Measurements from ENCODE around the gene CYP51A1.
A peak's percentile ranks its signal among the peaks of the same experiment; 100 is the strongest.
"Not testable (repeated sequence)": the region's sequence is repeated elsewhere in the genome, so short reads cannot be mapped to it uniquely, and the experiment has no call there.

The CYP51A1 gene

DNA sequence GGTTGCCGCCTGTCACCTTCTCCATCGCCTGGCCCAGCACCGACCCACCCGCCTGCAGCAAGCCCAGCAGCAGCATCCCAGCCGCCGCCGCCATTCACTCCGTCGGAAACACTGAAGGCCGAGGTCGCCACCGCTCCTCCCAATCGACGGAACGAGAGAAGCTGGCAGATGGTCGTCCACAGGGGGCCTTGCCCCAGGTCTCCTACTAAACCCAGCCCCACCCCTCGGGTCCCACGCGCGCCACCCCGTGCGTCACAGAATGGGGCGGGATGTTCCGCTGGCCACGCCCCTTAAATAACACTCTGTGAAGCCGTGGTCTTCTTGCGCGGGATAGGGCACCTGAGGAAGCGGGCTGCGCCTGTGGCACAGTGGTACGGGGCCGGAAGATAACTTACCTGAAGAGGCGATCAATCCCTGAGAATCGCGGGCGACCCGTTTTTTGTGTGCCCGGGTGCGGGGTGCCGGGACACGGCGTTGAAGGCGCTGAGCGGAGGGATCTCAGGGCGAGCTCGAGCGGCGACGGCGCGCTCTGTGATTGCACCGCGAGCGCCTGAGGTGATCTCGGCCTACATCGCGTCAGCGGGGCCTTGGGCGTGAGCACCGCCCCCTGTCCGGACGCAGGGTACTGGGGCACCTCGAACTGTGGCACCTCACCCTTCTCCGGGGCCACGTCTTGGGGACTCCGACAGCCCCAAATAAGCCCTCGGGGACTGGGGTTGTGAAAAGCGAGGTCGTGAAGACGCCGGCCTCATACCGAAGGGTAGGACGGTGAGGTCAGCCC, at the start of gene CYP51A1:
TSS of gene CYP51A1 (minus strand) at position 207 of the 781 bp plus-strand sequence. CDS start at position 94, 113 bp downstream.
- peak; percentile 90 to 92 for DNase-seq (ENCODE audit: low read depth in 2 of 2)

DNA sequence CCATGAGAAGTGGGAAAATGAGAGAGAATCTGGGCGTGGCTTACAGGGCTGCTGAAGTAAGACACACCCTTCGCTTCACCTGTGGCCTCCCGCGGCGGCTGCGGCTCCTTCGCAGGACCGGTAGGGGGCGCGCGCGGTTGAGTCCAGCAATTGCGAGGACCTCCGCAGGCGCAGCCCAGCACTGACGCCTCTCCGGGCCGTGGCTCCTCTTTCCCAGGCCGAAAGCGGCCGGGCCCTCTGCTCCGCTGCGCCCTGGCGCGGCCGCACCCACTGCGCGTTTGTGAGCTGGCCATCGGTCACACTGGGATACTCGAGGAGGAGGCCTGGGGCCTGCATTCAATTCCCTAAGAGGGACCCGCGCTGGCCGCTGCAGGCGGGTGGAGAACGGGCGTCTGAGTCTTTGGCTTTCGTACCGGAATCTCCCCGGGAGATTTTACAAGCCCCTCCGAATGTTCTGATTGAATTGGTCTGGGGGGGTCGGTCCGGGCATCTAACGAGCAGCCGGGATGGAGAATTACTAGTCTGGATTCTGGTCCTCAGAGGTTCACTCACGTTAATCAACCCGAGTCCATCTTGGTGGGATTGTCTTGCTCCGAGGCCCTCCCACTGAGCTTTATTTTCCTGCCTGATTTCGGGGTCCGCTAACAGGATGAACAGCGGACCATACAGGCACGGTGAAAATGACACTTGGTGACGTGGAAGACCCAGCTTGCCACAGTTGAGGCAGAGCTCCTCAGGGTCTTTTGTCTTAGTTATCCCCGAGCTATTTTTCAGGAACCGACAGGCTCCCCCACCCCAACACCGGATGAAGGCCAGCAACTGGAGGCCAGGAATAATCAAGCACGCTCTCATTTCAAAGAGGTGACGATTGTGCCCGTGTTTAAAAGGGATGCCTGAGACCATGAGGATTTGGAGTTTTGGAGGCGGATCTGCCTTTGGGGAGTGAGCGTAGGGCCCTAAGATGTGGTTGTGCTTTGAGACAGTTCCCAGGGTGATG, 44.9 kb upstream of the CYP51A1 start, which contains the start of gene LRRD1:
TSS of gene LRRD1 (minus strand) at position 215 of the 997 bp plus-strand sequence. CDS start 13,940 bp downstream, outside the sequence.
- peak; percentile 87 to 89 for DNase-seq (ENCODE audit: low read depth in 2 of 2)

DNA sequence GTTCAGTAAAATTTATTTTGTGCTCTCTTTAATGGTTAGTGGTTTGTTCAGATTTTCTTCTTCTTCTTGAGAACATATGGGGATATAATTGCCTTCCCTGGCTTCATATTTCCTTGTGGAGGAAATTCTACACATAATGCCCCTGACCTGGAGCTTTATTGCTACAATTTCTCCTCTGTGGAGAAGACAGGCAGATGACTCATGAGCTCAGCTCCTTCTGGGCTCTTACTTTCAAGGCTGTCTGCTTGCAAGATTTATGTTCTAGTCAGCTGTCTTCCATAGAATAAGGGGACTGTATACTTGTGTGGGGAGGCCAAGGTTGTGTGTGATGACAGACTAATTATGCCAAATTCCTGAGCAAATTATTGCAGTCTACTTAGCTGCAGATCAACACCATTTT, 43.1 kb upstream of the CYP51A1 start:
- DNase-seq (ENCODE audit: low read depth in 2 of 2): no peak

DNA sequence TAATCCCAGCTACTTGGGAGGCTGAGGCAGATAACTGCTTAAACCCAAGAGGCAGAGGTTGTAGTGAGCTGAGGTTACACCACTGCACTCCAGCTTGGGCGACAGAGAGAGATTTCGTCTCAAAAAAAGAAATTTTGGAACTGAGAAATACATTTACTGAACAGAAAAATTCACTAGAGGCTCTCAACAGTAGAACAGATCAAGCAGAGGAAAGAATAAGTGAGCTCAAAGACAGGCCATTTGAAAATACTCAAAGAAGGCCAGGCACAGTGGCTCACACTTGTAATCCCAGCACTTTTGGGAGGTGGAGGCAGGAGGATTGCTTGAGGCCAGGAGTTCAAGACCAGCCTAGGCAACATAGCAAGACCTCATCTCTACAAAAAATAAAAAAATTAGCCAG, 35.3 kb upstream of the CYP51A1 start:
- DNase-seq (ENCODE audit: low read depth in 2 of 2): not testable (repeated sequence)

DNA sequence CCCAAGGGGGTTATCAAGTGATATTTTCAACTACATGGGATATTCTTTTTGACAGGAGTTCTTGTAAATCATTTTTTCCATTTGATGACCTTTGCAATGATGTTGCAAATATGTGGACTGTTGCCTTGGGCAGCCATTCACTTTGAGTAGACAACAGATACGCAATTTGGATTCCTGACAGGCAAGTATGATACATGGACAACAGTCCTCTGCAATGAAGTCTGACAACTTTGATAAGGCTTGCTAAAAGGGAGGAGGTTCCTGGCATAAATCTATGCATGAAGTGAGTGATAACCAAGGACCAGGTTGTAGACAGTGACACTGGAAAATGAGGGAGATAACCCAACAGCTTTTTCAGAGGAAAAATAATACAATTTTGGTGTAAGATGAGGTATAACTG, 27.0 kb upstream of the CYP51A1 start:
- no peak for DNase-seq (ENCODE audit: low read depth in 2 of 2)

DNA sequence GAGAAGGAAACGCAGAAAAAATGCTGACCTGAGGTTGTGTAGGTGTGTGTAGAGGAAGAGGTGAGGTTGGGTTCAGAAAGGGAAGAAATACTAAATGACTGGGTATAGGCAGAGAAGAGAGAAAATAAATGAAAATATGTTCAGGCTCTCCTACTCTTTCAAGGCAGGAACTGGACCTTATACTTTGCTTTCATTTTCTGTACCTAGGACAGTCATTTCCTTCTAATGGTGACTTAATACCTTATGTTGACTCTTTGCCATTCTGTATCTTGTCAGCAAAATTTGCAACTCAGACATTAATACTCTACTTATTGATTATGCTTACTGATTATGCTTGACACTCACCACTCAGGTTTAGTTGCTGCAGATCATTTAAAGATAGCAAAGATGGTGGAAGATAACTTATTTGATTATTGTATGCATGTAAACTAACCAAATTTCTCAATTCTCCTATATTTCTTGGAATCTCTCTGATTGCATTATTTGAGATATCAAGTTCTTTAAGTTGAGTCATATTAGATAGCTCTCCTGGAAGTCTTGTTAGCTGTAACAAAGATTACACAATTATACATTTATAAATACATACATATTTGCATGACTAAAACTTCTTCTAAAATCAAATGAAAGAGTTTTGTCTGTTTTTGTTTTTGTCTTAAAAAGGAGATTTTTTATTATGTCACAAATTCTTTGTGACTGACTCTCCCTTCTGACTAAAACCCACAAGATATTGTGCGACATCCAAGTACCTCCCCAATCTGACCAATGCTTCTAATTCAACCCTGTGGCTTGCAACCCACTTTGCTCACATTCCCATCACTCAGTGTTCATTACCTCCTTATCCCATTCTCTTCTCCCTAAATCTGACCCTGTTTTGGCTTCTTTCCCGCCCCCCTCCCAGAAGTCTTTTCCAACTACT, 24.6 kb upstream of the CYP51A1 start:
- DNase-seq (ENCODE audit: low read depth in 2 of 2): no peak

DNA sequence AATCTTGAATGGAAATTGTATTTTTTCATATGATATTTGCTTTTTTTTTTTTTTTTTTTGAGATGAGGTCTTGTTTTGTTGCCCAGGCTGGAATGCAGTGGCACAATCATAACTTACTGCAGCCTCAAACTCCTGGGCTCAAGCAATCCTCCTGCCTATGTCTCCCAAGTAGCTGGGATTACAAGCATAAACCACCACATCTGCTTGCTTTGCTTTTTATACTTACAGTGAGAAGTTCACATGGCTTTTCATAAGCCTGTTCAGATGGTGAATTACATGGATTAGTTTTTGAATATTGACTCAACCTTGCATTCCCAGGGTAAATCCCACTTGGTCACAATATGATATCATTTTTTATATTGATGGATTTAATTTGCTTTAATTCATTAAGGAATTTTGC, 22.7 kb upstream of the CYP51A1 start:
- no peak for DNase-seq (ENCODE audit: low read depth in 2 of 2)

DNA sequence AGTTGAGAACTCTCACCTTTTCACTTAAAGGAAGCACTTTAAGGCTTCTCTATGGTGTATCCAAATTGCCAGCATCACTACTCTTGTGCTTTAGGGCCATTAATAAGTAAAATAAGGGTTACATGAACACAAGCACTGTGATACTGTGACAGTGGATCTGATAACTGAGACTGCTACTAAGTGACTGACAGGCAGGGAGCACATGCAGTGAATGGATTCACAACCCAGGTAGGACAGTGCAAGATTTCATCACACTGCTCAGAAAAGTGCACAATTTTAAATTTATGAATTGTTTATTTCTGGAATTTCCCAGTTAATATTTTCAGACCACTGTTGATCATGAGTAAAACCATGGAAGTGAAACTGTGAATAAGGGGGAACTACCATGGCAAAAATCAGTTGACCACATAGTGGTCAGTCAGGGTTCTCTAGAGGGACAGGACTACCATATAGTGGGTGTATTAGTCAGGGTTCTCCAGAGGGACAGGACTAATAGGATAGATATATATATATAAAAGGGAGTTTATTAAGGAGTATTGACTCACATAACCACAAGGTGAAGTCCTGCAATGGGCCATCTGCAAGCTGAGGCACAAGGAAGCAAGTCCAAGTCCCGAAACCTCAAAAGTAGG, 20.9 kb upstream of the CYP51A1 start:
- DNase-seq (ENCODE audit: low read depth in 2 of 2): no peak

DNA sequence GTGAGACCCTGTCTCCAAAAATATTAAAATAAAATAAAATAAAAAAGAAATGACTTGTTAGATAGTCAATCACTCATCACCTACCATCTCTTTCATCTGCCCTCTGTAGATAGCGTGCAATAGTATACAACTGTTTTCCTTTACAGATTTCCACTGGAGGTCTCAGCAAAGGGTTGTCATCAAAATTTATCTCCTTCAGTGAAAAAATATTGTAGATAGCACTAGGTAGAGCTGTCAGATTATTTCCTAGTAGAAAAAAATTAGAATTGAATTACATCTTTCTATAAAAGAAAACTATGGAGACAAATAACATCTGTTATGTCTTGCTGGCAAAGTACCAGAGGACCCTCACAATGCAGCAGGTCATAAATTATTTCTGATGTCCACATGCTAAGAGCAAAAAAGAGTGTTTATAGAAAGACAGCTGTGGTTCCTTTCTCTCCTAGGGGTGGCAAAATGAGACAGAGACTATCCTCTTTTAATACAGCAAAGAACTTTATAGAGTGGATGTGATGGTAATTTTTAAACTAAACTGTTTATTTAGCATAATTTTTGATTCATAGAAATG, 16.3 kb upstream of the CYP51A1 start:
- no peak for DNase-seq (ENCODE audit: low read depth in 2 of 2)

DNA sequence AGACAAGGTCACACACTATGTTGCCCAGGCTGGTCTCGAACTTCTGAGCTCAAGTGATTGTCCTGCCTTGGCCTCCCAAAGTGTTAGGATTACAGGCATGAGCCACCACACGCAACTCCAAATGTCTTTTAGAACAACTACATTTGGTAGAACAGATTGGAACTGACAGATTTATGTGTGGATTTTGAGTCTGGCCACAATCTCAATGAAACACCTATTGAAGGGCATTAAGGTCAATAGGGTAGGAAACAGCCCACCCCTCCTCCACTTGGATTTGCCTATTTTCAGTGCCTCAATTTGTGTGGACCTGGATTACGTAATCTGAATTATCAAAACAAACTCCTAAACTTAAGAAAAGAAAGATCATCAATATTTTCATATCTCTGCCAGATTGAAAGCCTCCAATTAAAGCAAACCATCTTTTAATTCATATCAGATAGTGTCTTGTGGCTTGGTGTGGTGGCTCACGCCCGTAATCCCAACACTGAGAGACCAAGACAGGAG, 15.5 kb upstream of the CYP51A1 start:
- no peak for DNase-seq (ENCODE audit: low read depth in 2 of 2)

DNA sequence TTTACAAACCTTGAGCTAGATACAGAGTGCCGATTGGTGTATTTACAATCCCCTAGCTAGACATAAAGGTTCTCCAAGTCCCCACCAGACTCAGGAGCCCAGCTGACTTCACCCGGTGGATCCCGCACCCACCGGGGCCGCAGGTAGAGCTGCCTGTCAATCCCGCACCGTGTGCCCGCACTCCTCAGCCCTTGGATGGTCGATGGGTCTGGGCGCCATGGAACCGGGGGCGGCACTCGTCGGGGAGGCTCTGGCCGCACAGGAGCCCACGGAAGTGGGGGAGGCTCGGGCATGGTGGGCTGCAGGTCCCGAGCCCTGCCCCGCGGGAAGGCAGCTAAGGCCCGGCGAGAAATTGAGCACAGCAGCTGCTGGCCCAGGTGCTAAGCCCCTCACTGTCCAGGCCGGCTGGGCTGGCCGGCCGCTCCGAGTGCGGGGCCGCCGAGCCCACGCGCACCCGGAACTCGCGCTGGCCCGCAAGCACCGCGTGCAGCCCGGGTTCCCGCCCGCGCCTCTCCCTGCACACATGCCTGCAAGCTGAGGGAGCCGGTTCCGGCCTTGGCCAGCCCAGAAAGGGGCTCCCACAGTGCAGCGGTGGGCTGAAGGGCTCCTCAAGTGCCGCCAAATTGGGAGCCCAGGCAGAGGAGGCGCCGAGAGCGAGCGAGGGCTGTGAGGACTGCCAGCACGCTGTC, 9.1 kb upstream of the CYP51A1 start:
- DNase-seq (ENCODE audit: low read depth in 2 of 2): not testable (repeated sequence)

DNA sequence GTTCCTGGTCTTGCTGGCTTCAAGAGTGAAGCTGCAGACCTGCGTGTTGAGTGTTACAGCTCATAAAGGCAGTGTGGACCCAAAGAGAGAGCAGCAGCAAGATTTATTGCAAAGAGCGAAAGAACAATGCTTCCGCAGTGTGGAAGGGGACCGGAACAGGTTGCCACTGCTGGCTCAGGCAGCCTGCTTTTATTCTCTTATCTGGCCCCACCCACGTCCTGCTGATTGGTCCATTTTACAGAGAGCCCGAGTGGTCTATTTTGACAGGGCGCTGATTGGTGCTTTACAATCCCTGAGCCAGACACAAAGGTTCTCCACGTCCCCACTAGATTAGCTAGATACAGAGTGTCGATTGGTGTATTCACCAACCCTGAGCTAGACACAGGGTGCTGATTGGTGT, 8.5 kb upstream of the CYP51A1 start:
- DNase-seq (ENCODE audit: low read depth in 2 of 2): not testable (repeated sequence)

DNA sequence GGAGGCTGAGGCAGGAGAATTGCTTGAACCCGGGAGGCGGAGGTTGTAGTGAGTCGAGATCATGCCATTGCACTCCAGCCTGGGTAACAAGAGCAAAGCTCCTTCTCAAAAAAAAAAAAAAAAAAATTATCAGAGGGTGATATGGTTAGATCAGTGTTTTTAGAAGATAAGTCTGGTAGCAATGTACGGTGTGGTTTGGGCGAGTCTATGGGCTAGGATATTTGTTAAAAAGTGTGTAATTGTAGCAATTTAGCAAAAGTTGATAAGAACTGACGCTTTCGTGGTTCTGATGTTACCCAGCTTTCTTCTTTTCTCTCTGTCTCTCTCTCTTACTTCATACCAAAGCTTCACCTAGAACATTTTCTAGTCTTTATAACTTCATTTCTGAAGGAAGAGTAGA, 6.9 kb upstream of the CYP51A1 start:
- DNase-seq (ENCODE audit: low read depth in 2 of 2): no peak

DNA sequence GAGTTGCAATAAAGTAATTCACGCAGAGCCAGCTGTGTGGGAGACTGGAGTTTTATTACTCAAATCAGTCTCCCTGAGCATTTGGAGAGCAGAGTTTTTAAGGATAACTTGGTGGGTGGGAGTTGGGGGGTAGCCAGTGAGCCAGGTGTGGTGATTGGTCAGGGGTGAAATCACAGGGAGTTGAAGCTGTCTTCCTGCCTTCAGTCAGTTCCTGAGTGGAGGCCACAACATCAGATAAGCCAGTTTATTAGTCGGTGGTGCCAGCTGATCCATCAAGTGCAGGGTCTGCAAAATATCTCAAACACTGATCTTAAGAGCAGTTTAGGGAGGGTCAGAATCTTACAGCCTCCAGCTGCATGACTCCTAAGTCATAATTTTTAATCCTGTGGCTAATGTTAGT, 3.3 kb upstream of the CYP51A1 start:
- no peak for DNase-seq (ENCODE audit: low read depth in 2 of 2)

DNA sequence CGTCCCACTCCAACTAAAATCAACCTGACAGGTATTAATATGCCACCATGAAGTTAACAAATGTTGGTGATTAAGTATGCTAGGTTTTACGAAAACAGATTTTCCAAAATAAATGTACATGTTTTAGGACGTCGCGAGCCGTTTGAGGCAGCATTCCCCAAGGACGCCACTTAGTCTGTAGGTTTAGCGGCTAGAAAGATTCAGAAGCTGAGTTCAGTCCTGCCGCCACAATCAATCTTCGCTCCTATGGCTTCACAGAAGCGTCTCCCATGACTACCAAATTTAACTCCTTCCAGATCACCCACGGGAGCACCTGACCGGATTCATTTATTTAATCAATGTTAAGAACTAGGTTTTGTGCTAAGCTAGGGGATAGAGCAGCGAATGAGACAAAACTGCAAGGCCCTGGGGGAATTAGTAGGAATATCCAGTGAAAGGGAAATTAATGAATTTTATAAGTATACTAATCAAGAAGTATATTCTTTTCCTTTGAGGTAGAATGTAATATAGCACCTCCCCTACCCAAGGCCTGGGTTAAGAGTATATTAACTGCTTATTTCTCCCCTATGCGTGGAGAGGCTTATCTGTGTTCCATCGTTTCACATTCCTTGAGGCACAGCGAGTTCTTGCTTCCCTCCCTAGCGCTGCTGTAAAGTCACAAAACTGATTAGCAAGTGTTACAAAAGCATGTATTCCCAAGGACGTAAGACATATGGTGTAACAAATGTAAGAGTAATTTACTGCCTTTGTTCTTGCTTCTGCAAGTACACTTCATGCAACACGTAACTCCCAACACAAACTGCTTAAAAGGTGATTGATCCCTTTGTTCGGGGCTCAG, 994 bp upstream of the CYP51A1 start:
- DNase-seq (ENCODE audit: low read depth in 2 of 2): peak in 1 of 2 donors; percentile 2

DNA sequence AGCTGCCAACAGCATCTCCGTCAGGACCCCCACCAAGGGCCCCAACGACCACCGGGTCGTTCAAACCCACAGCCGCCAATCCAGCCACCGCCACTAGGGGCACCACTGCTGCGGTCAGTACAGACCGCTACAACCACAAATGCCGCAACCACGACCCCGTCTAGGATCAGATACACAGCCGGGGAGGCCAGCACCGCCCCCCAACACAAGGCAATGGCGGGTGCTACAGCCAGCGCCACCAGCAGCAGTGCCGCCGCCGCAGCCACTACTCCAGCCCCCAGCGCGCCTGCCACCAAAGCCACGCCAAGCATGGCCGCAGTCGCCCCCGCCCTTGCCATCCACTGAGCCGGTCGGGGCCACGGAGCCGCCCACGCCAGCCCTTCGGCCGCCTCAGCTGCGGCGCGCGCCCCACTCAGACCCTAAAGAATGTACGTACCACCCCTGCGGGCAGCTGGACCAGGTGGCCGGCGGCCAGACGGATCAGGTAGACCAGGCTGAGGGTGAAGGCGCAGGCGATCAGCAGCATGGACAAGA, 473 bp downstream of the CYP51A1 start:
- DNase-seq (ENCODE audit: low read depth in 2 of 2): peak; percentile 36 to 58

DNA sequence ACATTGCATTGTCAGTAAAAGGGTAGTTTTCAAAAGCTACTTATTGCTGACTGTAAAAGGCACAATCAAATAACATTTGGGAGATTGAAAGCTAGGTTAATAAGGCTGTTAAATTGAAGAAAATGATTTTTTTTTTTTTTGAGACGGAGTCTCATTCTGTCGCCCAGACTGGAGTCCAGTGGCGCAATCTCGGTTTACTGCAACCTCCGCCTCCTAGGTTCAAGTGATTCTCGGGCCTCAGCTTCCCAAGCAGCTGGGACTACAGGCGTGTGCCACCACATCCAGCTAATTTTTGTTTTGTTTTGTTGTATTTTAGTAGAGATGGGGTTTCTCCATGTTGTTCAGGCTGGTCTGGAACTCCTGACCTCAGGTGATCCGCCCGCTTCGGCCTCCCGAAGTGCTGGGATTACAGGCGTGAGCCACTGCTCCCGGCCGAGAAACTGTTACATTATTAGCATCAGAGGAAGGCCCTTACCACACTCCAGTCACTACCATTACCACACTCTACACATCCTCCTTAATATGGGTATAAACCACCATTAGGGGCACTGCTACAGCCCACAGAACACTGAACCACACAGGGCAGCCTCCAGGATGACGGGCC, 1.0 kb downstream of the CYP51A1 start:
- DNase-seq (ENCODE audit: low read depth in 2 of 2): no peak

DNA sequence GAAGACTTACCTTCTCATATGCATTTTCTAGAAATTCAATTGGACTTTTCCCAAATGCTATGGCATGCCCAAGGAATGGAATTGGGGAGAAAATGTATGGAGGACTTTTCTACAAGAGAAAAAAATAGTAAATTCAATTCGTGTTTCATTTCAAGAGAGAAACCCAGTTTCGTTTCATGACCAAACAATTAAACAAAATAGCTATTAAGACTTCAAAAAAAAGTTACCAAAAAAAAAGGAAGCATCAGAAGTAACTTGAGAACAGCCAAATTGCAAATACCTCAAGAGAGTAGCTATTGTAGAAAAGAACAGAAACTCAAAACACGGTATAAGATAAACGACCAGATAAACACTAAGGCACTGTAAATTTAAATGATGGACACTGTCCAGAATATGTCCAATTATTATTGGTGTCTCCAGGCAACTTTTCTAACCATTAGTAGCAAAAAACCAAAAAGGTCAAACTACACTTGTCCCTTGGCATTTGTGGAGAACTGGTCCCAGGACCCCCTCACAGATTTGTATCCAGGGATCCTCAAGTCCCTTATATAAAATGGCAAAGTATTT, 2.4 kb downstream of the CYP51A1 start:
- no peak for DNase-seq (ENCODE audit: low read depth in 2 of 2)

Measured in stimulated activated CD4-positive, alpha-beta T cell treated with anti-CD3 and anti-CD28 coated beads, Interleukin-1b, Interleukin-23, amount 100 ng/mL, for 4 hours (primary cell).